Stimulated activated CD8-positive, alpha-beta memory T cell treated with anti-CD3 and anti-CD28 coated beads, Interleukin-12 subunit alpha, Interleukin-12 subunit beta, amount 100 ng/mL, for 1 hour (primary cell): ENCODE data around the gene RBM25.
"Not testable (repeated sequence)": the region's sequence is repeated elsewhere in the genome, so short reads cannot be mapped to it uniquely, and the experiment has no call there.

ENCODE experiments used
- DNase-seq: peaks from one replicate; pipeline ENCODE4 v3.0.0-alpha.2; 2020; ENCODE audit warnings: low read depth

RBM25 gene

DNA sequence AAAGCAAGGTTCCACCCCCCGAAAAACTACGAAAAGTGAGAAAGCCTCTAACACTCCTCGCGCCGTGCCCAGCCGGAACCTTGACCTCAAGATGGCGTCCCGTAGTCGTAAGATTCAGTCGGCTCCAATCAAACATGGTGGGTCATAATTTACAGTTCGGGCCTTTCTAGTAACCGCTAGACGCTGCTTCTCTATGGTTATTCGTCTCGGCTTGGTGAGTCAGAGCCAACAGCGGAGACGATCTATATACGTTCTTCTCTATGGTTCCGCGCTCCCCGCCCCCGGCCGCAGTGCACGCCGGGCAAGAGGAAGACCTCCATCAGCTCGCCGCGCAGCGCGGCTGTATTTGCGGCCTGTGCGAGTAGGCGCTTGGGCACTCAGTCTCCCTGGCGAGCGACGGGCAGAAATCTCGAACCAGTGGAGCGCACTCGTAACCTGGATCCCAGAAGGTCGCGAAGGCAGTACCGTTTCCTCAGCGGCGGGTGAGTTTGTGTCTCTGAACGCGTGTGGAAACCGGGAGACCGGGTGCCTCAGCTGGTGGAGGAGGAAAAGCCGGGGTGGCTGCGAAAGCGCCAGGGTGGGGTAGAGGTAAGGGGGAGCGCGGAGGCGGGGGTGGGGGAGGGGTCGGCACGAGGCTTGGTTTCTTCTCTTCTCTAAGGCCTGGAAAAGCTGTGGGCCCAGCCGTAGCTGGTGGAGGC lies at the start of gene RBM25:
RBM25 (plus strand) TSS at position 311 of the 698 bp plus-strand sequence. CDS start 13,108 bp downstream, outside the sequence.
- DNase-seq: peak; percentile 88

DNA sequence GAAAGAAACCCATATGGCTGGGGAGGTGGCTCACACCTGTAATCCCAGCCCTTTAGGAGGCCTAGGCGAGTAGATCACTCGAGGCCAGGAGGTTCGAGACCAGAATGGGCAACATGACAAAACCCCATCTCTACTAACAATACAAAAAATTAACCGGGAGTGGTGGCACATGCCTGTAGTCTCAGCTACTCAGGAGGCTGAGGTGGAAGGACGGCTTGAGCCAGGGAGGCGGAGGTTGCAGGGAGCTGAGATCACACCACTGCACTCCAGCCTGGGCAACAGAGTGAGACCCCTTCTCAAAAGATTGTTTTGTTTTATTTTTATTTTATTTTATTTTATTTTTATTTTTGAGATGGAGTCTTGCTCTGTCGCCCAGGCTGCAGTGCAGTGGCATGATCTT lies 47.1 kb upstream of the RBM25 start:
- not testable (repeated sequence) for DNase-seq

DNA sequence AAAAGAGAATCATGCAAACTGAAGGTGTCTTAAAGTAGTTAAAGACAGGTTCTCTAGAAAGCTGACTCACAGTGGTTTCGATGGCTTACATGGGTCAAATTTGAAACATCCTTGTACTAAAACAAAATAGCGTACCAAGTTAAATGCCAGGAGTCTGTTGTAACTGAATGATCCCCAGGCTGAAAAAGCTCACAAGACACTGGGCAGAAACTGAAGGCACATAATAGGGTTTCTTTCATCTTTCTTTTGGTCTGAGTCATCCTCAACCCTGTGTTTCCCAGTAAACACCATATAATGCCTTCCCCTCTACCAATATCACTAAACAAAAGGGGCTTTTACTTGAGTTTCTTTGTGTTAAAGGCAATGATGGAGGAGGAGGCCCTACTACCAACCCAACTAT lies 44.2 kb upstream of the RBM25 start:
- no peak for DNase-seq

DNA sequence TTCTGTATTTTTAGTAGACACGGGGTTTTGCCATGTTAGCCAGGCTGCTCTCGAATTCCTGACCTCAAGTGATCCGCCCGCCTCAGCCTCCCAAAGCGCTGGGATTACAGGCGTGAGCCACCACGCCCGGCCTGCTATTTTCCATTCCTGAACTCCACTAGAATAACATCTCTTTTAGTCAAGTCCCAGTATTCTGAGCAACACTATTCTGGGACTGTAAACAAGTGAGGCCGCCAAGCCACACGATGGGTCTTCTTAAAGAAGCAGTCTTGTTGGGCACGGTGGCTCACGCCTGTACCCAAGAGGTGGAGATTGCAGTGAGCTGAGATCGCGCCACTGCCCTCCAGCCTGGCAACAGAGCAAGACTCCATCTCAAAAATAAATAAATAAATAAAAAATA lies 42.8 kb upstream of the RBM25 start:
- not testable (repeated sequence) for DNase-seq

DNA sequence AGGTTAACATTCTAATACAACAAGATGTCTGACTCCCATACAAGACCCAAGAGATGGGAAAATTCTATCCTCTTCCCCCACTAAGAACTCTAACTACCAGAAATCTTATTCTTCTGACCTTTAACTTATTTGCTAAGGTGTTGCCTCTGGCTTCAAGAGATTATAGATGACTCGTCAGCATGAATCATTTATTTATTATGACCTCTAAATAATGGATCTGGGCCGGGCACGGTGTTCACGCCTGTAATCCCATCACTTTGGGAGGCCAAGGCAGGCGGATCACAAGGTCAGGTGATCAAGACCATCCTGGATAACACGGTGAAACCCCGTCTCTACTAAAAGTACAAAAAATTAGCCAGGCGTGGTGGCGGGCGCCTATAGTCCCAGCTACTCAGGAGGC lies 42.3 kb upstream of the RBM25 start:
- DNase-seq: not testable (repeated sequence)

DNA sequence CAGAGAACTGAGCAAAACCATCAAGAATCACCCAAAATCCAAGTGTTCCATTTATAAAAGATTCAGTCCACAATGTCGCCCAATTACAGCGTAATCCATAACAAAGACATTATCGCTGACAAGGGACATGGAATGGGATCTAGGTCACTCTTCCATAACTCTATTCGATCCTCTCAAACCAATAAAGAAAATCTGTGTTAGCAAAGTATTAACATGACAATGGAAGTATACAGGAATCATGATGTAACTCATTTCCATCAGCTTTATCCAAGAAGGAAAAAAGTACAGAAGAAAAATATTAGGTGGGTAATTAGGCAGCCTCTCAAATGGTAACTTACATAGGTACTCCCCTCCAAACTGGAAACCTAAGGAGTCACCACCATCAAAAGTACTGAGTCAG lies 36.3 kb upstream of the RBM25 start:
- no peak for DNase-seq

DNA sequence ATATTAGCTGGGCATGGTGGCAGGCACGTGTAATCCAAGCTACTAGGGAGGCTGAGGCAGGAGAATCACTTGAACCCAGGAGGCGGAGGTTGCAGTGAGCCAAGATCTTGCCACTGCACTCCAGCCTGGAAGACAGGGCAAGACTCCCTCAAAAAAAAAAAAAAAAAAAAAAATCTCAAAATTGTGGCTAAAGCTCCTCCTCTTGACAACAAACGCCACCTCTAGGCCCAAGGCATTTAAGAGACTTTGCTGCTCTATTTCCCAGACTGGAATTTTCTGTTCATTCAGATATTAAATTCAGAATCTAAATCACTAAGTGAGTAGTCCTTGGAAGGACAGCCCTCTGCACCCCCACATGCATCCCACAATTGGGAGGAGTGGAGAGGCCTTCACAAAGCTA lies 32.8 kb upstream of the RBM25 start:
- DNase-seq: no peak

DNA sequence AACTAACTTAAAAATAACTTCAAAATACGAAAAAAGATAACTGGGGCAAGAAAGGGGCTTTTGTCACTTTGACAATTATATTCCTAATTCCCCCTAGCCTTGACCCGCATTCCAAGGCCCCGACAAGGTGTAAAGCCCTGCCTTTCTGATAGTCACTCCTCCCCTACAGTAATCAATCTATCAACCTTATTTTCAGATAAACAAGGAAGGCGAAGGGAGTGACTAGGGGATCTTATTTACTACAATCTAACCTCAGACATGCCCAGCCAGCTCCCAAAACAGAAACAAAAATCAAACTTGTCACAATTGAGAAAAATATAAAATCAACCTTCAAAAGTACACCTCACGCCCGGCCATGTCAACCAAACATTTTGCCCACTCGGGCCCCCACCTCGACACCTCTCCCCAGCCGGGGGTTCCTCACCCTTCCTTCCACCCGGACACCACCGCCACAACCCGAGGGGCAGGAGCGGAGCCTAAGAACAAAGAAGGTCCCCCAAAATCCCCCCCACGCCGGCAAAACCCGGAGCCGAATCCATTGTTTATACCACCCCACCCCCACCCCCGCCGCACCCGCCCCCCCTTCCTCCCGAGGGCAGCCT lies 32.0 kb upstream of the RBM25 start:
- DNase-seq: no peak

DNA sequence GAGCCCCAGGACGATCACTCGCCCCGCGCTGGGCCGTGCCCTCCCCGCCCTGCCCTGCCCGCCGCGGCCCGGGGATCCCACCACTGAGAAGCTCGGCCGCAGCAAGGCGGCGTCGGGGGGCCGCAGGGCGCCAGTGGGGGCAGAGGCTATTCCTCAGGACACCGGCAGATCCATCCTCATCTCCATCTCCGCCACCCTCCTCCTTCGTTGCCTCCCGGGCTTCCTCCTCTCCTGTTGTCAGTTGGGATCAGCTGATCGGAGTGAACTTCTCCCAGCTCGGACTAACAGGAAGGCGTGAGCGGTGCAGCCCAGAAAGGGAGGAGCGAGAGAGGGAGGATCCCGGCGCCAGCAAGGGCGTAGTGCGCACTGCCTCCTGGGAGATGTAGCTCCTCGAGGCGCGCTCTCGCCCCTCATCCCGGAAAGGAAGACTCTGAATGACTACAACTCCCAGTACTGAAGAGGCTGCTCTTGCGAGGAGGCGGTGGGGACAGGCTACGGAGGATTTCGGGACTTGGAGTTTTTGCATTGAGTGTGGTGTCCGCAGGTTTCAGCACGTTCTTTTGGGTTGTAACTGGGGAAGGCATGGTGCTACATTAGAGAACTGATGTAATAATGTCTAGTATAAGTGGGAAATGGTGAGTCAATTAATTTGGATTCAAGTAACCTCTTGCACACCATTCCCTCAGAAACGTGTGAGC lies 31.3 kb upstream of the RBM25 start, which contains the start of gene ZFYVE1:
ZFYVE1 (minus strand) TSS at position 262 of the 698 bp plus-strand sequence. CDS start 2,598 bp downstream, outside the sequence.
- DNase-seq: peak; percentile 84

DNA sequence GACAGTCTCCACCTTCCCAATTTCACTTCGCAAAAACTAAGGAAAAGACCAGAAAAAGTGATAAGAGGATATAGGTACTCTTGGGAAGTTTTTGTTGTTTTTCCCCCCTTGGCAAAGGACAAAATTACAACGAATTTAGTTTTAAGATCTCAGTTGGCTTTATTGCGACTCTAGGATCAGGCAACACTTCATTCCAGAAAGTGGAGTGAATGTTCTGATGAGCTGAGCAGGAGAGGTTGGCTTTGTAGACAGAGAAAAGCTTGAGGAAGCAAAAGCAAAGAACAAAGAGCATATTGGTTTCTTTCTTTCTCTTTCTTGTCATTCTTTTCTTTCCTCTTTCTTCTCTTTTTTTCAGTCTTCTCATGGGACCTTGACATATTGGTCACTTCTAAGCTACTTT lies 30.8 kb upstream of the RBM25 start:
- DNase-seq: no peak

DNA sequence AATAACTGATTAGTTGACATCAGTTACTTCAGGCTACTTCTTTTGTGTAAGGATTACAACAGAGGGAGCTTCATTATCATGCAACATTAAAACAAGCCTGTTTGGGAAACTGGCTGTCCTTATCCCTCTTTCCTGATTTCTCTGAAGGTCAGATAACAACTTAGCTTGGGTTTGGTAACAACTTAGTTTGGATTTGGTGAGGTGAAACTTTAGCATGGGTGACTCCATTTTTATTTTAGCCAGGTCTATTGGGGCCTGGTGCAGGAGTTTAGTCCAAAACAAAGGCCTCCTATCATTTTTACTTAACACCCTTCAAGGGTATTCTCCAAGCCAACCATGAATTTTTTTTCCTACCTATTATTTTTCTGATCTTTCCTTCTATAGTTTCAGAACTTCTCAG lies 30.4 kb upstream of the RBM25 start:
- no peak for DNase-seq

DNA sequence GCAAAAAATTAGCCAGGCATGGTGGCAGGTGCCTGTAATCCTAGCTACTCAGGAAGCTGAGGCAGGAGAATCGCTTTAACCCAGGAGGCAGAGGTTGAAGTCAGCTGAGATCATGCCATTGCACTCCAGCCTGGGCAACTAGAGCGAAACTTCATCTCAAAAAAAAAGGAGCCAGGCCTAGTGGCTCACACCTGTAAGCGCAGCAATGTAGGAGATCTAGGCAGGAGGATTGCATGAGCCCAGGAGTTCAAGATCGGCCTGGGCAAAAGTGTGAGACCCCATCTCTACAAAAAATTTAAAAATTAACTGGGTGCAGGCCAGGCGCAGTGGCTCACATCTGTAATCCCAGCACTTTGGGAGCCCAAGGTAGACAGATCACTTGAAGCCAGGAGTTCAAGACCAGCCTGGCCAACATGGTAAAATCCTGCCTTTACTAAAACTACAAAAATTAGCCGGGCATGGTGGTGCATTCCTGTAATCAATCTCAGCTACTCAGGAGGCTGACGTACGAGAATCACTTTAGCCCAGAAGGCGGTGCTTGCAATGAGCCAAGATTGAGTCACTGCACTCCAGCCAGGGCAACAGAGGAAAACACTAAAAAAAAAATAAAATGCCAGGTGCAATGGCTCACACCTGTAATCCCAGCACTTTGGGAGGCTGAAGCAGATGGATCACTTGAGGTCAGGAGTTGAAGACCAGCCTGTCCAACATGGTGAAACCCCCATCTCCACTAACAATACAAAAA lies 21.5 kb upstream of the RBM25 start:
- not testable (repeated sequence) for DNase-seq

DNA sequence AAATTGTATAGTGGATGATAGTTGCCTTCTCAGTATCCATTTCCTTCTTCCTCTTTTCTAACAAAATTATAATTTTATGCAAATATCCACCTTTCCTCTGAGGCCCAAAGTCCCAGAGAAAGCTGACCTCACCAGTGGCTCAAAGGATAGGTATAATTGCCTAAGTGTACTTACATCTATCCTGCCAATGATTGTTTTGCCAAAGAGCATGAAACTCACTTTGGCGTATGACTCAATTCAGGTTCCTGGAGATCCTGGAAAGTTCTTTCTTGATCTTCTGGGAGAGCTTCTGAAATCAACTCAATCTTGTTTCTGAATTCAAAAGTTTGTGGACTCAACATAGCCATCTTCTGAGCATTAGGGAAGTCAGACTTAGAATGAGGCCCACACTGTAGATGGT lies 10.5 kb upstream of the RBM25 start:
- no peak for DNase-seq

DNA sequence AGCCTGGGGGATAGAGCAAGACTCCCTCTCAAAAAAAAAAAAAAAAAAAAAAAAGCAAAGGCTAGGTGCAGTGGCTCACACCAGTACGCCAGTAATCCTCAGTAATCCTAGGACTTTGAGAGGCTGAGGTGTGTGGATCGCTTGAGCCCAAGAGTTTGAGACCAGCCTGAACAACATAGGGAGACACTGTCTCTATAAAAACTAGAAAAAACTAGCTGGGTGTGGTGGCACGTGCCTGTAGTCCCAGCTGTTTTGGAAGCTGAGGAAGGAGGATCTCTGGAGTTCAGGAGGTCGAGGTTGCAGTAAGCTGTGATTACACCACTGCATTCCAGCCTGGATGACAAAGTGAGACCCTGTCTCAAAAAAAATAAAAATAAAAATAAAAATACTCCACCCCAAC lies 8.9 kb upstream of the RBM25 start:
- DNase-seq: no peak

DNA sequence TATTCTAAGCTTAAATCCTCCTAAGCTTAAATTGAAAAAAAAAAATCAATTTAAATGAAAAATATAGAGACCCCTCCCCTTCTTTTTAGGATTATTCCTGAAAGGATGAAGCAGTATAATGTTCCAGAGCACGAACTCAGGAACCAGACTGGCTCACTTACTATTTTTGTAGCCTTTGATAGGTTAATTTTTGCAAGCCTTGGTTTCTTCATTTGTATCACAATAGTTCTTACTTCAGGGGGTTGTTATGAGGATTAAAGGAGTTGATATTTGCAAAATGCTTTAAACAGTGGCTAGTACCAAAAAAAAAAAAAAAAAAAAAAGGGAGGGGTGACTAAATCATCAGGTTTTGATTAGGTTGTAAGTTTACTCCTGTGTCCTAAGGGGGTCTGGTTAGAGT lies 3.1 kb upstream of the RBM25 start:
- no peak for DNase-seq

DNA sequence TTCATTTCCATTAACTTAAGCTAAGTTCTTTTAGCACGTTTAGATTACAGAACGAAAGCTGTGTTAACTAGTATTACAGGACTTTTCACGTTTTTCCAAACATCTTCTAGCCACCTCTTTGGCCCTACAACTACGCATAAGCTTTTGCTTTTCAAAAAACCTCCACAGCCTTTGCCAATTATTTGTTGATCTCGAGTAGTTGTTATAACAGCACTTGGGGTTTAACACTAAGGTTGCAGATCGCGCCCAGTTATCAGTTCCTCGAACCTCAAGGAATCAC lies 450 bp upstream of the RBM25 start:
- no peak for DNase-seq

DNA sequence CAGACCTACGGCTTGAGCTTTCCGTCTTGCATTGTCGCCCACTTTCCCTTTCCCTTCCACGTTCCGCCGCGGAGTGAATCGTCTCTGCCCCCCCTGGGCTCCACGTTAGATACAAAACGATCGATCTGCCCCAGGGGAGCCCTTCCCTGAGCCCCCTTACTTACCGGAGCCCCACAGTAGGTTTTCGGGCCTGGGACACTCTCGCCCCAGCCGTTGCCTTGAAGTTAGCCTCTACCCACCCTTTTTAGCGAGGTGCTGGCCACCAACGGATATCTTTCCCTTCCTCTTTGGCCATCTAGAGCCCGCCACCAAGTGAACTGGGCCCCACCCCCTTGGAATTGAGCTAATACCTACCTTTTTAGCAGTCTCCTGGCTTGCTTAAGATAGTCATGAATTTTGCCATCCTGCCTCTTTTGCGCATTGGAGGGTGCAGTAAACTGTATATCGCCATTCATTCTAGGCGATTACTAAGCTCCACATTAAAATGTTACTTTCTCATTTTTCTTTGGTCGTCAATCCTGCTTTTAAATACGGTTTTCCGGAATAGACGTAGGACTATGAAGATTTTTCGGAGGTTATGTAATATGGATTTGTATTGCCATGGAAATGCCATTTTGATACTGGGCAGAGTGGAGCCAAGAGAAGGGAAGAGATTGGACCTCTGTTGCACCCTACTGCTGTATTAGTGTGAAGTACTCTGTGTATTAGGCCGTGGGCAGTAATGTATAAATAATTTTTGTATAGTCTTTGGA lies 764 bp downstream of the RBM25 start:
- DNase-seq: no peak

DNA sequence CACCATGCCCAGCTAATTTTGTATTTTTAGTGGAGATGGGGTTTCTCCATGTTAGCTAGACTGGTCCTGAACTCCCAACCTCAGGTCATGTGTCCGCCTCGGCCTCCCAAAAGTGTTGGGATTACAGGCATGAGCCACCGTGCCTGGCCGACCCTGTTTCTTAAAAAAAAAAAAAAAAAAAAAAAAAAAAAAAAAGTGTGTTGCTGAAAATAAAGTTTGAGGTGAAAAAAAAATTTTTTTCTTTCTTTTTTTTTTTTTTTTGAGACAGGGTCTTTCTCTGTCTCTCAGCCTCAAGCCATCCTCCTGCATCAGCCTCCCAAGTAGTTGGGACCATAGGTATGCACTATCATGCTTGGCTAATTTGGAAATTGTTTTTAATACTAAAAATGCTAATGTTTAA lies 11.3 kb downstream of the RBM25 start:
- DNase-seq: no peak

DNA sequence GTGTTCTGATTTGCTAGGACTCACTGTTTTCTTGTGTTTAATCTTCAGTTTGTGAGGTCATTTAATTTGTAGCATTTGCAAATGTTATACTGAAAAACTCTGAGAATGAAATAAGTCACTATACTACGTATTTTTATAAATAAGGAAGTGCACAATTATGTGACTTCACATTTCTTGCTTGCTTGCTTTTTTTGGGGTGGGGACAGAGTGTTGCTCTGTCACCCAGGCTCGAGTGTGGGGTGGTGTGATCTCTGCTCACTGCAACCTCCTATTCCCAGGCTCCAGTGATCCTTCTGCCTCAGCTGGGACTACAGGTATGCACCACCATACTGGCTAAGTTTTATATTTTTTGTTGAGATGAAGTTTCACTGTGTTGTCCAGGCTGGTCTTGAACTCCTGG lies 32.7 kb downstream of the RBM25 start:
- DNase-seq: no peak

DNA sequence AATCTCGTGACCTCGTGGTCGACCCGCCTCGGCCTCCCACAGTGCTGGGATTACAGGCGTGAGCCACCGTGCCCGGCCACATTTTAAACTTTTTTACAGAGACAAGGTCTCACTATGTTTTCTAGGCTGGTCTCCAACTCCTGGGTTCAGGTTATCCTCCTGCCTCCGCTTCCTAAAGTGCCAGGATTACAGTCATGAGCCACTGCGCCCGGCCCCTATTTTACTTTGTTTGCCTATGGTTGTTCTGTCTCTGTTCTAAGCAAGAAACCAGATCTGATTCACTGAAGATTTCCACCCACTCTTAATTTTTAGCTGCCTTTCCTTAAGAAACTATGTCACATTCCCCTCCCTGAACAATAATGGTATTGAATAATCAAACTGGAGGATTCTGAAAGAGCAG lies 39.1 kb downstream of the RBM25 start:
- no peak for DNase-seq

DNA sequence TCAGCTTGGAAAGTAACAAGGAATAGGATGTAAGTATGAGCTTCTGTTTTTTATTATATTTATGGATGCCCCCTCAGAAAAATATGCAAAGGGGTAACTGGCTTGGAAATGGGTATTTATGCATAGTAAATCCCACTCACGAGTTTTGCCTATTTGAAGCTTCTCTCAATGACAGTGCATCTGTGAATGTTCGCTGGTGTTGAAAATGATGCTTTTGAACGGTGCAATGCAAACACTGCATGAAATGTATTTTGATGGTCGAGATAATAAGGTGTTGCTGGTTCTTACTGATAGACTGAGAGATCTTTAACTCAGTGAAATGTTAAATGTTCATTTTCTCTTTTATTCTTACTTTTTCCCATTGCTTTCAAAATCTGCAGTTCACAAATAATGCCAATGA lies 42.0 kb downstream of the RBM25 start:
- no peak for DNase-seq
